Inflammatory macrophage treated with lipopolysaccharide for 1 hour (primary cell): ENCODE measurements around the gene PODXL2.
A peak's percentile ranks its signal among the peaks of the same experiment; 100 is the strongest.
"Not testable (repeated sequence)": the region's sequence is repeated elsewhere in the genome, so short reads cannot be mapped to it uniquely, and the experiment has no call there.

Source experiments
- DNase-seq, 2 donors: peaks; one replicate each; pipeline ENCODE4 v3.0.0-alpha.2; 2020 to 2022

Gene PODXL2

DNA sequence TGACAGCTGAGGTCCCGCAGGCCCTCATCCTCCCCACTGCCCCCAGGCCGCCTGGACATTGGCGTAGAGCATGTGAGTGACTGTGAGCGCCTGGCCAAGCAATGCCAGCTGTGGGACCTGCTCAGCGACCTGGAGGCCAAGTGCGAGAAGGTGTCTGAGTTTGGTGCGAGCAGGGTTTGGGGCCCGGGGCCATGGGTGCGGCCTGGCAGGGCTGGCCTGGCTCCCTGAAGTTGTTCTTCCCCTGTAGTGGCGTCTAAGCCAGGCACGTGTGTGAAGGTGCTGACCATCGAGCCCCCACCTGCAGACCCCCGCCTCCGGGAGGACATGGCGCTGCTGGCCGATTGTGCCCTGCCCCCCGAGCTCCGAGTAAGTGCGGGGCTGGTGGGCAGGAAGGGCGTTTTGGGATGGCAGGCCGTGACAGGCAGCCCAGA lies 48.0 kb downstream of the PODXL2 start:
- no peak for DNase-seq

DNA sequence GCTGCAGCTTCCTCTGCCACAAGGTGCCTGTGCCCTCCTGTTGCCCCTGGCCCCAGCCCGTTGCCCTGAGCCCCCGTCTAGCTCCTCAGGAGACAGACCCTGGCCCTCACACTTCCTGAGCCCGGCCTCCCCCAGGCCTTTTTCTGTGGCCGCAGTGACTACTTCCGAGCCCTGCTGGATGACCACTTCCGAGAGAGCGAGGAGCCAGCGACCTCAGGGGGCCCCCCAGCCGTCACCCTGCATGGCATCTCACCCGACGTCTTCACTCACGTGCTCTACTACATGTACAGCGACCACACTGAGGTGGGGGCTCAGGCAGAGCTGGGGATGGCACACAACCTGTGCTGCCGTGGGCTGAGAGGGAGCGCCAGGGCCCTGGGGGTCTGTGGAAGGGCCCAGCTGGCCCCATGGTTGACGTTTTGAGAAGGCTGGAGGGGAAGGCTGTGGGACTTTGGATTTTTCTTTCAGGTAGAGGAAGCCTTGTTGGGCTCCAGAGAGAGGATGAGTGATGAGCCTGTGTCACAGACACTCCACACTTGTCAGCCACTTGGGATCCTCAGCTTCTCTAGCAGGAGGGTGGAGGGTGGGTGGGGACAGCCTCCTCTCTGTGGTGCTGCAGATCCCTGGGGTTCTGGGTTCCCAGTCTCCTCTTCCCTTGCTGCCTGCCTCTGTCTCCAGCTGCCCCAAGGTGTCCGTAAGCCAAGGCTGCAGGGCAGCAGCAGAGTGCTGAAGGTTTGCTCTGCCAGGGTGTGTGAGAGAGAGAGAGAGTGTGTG lies 48.7 kb downstream of the PODXL2 start:
- DNase-seq = no peak

DNA sequence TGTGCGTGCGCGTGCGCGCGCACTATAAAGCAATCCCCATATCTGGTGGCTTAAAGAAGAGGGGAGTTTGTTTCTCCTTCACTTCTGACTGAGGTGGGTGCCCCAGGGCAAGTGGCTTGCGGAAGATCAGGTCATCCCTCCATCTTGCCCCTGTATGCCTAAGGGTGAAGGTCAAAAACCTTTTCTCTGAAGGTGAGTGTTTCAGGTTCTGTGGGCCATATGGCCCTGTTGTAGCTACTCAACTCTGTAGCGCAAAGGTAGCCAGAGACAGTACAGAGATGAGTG lies 49.3 kb downstream of the PODXL2 start:
- DNase-seq = no peak

DNA sequence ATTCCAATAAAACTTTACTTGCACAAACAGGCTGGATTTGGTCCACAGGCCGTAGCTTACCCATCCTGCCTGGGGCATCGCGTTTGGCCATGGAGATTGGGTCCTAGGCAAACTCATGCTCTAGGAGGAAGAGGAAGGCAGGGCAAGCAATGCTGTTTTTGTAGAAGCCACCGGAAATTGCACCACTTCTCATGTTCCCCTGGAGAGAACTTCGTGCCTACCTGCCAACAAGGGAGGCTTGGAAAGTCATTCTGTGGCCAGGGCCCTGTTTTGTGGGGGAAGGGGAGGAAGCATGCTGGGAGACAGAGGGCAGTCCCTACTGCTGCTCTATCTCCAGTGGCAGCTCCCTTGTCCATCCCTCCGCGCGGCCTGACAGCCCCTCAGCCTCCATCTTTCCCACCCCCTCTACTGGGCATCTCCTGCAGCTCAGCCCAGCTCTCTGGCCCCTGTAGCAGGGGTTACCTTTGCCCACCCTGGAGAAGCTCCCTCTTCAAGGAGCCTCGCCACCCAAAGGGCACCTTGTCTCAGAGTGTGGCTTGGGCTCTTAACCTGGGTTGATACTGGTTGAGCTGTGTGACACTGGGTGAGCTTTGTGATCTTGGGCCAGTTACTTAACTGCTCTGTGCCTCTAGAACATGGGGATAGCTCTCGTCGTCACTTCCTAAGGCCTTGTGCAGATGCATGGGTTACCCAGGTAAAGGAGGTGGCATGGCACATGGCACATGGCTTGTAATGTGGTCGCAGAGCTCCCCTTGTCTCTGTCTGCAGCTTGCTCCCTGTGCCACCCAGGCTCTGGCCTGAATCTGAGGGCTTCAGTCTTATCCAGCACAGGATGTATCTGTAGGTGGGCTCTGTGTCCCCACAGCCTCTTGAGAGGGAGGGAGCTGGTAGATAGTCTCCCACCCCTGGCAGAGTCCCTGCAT lies 49.9 kb downstream of the PODXL2 start:
- DNase-seq = no peak

DNA sequence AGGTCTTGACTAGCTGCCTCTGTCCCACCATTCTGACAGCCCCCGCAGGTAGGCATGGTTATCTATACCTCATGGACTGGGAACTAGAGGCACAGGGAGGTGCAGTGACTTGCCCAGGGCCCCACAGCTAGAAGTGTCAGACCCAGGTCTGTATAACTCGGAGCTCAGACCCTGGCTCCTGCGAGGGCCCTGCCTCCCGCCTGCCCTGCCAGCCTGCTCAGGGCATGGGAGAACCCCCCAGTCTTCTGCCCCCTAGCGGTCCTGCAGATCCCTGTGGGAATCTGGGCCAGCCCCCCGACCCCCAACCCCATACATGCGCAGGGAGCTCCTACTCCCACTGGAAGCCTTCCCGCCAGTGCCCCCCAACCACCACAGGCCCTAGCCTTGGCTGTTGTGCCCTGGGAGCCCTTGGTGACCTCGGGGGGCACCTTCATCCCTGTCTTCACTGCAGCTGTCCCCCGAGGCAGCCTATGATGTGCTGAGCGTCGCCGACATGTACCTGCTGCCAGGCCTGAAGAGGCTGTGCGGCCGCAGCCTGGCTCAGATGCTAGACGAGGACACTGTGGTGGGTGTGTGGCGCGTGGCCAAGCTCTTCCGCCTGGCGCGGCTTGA lies 50.7 kb downstream of the PODXL2 start:
- DNase-seq = no peak

DNA sequence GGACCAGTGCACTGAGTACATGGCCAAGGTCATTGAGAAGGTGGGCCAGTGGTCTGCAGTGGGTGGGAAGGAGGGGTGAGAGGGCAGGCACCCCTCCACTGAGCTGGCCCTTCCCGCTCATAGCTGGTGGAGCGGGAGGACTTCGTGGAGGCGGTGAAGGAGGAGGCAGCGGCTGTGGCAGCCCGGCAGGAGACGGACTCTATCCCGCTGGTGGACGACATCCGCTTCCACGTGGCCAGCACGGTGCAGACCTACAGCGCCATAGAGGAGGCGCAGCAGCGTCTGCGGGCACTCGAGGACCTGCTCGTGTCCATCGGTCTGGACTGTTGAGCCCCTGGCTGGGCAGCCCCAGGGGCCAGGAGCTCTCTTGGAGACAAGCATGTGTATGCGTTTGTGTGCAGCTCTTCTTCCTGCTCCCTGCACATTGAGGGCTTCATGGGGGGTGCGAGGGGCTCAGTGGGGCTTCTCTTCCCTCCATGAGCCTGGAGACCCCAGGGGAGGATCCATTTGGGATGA lies 51.2 kb downstream of the PODXL2 start:
- no peak for DNase-seq

DNA sequence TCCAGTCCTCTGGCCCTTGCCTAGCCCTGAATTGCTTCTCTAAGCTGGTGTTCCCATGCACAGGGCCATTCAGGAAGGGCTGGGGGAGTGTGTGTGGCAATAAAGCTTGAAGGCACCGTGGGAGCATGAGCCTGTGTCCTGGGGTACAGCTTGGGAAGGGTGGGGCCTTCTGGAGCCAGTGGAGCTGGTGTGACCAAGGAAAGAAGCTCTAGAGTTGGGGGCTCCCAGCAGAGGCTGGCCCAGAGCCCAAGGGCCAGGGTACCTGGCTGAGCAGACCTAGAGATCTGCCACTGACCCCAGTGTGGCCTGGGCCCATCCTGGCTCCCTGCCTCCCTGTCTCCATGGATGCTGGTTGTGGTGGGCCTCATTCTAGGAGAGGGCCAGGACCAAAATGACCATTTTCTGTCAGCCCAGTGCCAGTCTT lies 51.8 kb downstream of the PODXL2 start:
- DNase-seq = no peak

DNA sequence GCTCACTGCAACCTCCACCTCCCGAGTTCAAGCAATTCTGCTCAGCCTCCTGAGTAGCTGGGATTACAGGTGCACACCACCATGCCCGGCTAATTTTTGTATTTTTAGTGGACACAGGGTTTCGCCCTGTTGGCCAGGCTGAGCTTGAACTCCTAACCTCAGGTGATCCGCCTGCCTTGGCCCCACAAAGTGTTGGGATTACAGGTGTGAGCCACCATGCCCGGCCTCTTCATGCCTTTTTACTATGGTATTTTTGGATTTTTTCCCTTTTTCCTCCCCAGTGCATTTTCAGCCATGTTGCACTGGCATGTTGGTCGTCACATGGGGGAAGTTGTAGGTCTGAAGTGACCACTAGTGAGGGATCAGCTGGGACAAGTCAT lies 53.2 kb downstream of the PODXL2 start:
- not testable (repeated sequence) for DNase-seq

DNA sequence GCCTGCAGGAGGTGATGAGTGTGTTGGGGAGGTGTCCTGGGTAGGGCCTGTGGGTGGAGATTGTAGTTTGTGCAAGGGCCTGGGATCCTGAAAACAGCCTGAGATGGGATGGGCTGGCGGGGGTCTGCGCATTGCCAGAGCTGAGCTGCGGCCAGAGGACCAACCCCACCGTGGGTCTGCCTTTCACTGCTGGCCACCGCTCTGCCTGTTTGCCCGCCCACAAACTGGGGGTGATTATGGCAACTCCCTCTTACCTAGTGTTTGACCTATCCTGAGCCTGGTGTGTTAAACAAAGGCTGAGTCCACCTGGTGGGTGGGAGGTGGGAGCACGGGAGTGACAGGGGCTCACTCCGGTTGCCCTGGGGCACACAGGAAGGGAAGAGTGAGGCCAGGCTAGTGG lies 53.6 kb downstream of the PODXL2 start:
- no peak for DNase-seq

DNA sequence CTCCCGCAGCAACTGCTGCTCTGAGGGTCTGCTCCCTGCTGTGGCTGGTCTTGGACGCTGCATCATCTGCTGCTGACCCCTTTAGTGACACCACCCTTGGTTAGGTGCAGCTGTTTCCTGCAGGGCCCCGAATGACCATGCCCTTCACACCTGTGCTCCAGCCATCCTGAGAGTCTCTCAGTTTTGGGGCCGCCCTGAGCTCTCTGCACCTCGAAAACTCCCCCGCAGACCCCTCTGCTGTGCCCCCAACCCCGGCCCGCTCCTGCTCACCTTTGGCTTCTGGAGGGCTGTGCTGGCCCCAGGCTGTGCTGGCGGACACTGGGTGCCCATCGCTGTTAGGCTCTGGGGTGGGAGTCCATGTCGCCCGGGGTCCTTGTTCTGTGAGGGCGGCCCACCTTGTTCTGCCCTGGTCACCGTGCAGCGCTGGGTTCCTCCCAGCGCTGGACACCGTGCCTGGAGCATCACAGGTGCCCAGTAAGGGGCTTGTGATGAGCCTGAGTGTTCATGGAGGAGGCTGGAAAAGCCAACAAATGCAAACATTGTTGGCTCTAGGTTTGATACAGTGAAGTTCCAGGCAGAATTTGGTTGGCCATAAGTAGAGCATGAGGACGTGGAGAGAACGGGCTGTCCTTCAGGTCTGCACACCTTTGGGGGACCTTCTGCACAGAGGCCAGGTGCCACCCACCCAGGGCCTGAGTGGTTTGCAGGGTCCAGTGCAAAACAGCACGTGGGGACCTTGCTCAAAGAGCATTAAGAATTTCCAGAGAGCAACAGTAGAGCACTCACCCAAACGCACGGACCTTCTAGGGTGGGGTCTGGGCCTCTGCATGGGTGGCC lies 56.1 kb downstream of the PODXL2 start:
- DNase-seq = no peak

DNA sequence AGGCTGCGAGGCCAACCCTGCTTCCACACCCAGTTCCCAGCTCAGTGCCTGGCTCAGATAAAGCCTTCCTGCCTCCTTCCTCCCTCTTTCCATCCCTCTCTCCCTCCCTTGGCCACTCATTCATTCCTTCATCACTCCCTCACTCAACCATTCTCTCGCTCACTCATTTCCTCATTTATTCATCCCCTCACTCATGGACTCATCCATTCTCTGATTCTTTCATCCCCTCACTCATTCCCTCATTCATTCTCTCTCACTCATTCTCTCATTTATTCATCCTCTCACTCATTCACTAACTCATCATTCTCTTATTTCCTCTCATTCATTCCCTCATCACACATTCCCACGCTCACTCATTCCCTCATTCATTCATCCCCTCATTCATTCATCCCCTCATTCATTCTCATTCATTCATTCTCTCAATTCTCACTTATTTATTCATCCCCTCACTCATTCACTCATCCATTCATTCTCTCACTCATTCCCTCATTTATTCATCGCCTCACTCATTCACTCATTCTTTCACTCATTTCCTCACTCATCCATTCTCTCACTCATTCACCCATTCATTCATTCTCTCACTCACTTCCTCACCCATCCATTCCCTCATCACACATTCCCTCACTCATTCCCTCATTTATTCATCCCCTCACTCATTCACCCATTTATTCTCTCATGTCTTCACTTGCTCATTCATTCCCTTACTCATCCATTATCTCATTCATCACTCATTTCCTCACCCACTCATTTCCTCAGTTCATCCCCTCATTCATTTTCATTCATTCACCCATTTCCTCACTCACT lies 56.9 kb downstream of the PODXL2 start:
- DNase-seq = no peak

DNA sequence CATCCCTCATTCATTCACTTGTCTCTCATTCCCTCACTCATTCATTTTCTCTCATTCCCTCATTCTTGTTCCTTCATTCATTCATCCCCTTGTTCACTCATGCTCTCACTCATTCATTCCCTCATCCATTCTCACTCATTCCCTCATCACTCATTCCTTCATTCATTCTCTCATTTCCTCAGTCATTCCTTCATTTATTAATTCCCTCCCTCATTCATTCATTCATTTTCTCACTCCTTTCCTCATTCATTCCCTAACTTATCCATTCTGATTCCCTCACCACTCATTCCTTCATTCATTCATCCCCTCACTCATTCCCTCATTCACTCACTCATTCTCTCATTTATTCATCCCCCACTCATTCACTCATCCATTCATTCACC lies 57.5 kb downstream of the PODXL2 start:
- no peak for DNase-seq

DNA sequence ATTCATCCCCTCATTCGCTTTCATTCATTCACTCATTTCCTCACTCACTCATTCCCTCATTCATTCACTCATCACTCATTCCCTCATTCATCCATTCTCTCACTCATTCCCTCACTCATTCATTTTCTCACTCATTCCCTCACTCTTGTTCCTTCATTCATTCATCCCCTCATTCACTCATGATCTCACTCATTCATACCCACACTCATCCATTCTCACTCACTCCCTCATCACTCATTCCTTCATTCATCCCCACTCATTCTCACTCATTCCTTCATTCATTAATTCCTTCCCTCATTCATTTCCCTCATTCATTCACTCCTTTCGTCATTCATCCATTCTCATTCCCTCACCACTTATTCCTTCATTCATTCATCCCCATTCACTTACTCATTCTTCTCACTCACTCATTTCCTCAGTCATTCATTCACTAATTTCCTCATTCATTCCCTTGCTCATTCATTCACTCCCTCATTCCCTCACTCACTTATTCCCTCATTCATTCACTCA lies 58.3 kb downstream of the PODXL2 start:
- DNase-seq = no peak

DNA sequence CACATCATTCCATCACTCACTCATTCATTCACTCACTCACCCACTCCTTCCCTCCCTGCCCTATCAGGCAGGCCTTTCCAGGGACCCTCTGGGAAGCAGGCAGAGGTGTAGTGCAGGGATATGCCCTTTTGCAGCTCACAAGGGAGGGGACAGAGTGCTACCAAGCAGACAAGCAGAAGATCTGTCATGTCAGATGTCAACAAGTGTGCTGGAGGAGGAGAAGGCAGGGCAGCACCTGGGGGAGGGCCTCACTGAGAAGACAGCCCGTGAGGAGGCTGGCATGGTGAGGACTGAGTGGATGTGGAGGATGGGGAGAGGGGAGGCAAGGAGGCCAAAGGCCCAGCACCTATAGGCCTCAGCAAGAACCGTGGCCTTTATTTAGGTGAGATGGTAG lies 59.0 kb downstream of the PODXL2 start:
- DNase-seq = no peak

DNA sequence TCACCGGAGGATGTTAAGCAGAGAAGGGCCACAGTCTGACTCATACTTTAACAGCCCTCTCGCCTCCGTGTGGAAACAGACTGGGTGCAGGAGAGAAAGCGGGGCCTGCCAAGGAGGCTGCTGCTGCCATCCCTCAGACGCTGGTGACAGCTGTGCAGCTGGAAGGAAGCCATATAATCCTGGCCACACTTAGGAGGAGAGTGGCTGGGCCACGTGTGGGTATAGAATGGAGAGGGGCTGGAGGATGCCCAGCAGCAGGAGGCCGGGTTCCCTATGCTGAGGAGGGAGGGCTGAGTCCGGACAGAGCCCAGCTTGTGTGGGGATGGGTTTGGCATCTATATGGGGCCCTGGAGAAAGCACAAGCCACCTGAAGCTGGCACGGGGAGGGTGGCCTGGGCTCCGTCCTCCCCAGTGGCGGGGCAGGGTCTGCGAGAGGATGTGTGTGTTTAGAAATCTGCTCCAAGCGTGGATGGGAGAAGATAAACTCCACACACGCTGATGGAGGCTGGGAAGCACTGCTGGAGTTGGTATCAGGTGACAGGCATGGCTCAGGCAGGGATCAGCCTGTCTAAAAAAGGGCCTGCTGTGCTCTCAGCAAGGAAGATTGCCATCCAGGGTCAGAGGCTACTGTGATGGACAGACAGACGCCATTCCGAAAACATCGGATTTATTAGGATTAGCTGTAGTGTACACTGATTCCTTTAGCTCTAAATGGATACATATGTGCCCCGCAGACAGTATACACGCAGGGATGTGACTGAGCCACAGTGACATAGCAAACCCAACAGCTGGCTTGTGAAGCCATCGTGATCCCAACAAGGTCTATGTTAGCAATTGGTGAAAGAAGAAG lies 59.7 kb downstream of the PODXL2 start:
- no peak for DNase-seq

DNA sequence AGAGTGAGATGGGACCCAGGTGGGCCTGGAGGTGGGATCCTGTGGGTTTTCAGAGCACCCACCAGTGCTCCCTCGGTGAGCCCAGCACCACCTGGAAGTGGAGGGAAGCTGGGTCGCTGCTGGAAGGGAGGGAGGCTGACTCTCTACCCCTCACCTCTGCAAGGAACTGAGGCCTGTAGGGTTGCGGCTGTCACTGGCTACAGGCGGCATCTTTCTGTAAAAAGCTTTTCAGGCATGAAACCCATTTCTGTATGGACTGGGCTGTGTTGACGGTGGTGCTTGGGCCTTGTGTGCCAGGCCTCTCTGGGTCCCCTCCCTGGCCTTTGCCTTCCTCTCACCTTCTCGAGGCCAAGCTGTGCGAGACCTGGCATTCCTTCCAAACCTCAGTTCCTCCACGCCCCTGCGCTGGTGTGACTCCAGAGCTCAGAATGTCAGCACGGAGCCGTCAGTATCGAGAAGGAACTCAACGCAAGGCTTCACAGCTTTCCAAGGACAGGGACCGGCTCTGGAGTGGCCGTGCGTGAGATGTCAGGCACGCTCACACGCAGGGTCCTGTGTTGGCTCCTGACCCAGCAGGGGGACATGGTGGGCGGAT lies 60.4 kb downstream of the PODXL2 start:
- DNase-seq = no peak

DNA sequence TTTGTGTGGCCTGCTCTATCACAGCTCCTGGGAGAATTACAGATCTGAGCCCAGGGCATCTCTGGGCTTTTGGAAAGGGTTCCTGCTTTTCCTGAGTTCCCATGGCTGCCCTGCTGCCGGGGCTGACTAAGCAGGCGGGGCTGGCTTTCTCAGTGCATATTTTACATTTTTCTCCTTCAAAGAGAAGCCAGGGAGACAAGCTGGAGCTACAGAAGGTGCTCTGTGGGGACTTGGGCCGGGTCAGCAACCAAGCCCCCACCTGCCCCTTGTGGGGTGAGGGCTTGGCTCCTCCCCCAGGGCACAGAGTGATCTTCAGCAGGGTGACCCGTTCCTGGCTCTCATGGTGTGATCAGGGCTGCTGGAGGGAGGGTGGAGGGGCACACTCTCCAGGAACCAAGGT lies 61.1 kb downstream of the PODXL2 start:
- DNase-seq = no peak

DNA sequence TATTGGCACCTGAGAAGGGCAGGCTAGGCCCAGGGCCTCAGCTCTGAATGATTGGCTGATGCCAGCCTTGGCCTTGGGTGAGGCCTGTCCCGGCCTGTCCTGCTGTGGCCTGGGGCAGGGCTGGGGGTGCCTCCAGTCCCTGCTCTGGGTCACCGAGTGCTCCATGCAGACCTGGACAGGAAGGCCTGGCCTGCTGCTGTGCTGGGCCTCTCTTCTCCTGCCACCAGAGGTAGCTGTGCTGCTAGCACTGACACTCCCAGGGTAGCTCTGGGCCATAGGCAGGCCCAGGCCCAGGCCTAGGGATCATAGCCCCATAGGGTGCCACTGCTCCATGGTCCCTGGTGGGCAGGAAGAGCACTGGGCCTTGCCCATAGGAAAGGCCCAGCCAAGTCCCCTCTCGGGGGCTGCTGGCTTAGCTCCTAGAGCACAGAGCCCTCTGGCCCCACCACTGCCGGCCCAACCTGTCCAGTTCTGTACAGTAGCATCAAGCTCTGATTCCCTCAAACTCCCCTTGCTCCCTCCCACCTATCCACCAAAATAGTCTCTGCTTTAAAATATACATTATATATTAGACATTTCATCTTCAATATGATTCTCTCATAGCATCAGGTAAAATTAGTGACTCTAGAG lies 62.0 kb downstream of the PODXL2 start:
- DNase-seq = peak in 1 of 2 donors; percentile 36

DNA sequence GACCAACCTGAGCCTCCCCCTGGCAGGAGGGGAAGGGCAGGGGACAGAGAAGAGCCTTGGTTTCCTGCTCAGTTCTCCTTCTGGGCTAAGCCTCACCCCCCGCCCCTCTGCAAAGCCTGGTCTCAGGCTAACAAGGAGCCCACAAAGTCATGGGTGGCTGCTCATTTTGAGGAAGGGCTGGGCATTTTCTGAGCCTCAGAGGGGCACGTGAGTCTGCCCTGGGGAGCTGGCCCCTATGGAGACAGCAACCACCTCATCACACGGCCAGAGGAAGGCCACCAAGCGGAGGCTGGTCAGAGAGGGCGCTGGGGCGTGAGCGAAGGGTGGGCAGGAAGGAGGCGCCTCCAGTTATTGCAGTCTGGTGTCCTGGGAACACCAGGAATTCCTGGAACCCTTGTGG lies 62.5 kb downstream of the PODXL2 start:
- DNase-seq = no peak

DNA sequence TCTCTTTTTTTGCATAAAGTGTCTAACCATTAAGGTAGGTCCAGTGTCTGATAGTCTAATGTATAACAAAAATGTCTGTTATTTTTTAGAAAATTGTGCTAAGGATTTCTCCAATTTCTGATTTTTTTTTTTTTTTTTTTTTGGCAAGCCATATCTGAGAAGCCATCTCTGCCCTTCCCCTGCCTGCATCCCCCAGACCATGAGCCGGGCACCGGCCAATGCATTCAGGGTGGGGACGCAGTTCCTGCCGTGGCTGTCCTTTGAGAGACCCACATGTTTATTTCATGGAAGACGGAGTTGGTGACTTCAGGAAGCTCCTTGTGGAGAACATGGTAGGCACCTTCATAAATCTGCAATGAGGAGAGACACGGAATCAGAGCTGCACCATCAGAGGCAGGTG lies 63.0 kb downstream of the PODXL2 start:
- no peak for DNase-seq
